GM12864 (cell line): ENCODE results near the gene OPN5.

Experiments
- DNase-seq: peaks from one replicate; pipeline ENCODE4 v3.0.0-alpha.2; 2011; ENCODE audit warnings: low read depth
- H3K4me3 ChIP-seq: 2 replicates; pipeline ENCODE4 v1.5.1; 2011; ENCODE audit warnings: mild to moderate bottlenecking, low read depth, low read length, control low read depth
- TF ChIP-seq, protein P1 (sequence below): IDR thresholded peaks from 2 replicates; pipeline ENCODE4 v1.5.1; 2011; ENCODE audit warnings: low read depth, mild to moderate bottlenecking, moderate library complexity, low read length, control low read depth, inconsistent platforms; ENCODE audit errors: missing control alignments

OPN5 gene

DNA sequence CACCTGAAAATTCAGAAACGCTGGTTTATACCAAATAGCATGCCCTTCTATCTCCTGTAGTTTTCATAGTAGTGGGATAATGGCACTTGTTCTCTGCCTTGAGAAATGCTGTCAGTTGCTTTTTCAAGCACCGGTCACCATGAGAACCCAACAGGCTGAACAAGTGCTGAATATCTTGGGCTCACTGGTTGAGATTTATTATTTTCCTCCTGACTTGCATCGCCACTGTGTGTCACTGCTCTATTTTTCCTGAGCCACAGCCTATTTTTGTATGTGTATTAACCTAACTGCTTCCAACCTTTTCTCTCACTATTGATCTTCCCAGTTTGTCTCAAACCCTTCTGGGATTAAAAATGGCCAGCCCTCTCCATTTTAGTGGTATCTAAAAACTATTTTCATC is 71.9 kb downstream of the OPN5 start:
- TF ChIP-seq, protein P1, sequence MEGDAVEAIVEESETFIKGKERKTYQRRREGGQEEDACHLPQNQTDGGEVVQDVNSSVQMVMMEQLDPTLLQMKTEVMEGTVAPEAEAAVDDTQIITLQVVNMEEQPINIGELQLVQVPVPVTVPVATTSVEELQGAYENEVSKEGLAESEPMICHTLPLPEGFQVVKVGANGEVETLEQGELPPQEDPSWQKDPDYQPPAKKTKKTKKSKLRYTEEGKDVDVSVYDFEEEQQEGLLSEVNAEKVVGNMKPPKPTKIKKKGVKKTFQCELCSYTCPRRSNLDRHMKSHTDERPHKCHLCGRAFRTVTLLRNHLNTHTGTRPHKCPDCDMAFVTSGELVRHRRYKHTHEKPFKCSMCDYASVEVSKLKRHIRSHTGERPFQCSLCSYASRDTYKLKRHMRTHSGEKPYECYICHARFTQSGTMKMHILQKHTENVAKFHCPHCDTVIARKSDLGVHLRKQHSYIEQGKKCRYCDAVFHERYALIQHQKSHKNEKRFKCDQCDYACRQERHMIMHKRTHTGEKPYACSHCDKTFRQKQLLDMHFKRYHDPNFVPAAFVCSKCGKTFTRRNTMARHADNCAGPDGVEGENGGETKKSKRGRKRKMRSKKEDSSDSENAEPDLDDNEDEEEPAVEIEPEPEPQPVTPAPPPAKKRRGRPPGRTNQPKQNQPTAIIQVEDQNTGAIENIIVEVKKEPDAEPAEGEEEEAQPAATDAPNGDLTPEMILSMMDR = no peak
- H3K4me3 ChIP-seq = no peak overlapping the region
- DNase-seq = no peak

DNA sequence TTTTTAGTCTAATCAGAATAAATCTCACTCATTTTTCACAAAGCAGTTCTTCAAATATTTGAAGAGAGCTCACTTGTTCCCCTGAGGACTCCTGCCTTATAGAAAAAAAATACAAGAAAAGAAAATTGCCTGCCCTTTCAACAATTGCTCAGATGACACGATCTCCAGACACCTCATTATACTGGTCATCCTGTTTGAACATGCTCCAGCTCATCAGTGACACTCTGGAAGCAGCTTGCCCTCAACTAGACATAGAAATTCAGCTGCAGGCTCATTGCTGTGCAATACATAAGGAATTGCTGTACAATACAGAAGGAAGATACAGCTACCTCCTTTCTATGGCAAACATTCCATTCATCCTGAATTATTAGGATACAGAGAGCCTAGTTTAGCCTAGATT is 73.1 kb downstream of the OPN5 start:
- H3K4me3 ChIP-seq = no peak overlapping the region
- TF ChIP-seq, protein P1 = no peak

DNA sequence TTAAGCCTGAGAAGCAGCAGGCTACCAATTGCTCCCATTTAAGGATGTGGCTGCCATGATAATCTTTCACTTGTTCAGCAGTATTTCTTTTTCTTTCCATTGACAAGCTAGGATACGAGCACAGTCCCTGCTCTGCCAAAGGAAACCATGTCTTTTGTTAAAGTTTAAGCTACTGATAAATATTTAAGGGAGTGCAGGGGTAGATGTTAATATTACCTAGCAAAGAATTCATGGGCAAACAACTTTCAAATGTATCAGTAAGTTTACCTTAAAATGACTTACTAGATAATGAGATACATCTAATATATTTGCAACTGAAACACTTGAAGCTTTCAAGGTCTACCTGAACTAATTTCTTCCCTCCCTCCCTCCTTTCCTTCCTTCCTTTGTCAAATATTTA is 77.3 kb downstream of the OPN5 start:
- TF ChIP-seq, protein P1 = no peak
- DNase-seq = no peak
- no peak overlapping the region for H3K4me3 ChIP-seq

More for the DNA sequence above, 73.1 kb downstream of the OPN5 start:
- DNase-seq = no peak

DNA sequence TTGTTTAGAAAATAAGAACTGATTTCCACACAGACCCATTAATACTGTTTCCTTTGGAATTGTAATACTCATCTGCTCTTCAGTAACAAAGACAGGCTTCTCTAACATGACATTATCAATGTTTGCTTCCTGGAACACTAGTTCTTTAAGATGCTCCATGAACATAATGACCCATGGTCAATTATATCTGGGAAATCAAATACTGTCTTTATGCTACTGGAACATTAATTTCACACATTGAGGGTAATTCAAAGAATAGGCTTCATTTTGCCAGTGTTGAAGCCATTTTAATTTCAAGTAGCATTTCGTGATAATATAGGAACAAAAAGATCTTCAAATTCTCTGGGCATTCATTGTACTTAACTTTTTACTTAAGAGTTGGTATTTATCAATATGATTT is 80.9 kb downstream of the OPN5 start:
- TF ChIP-seq, protein P1 = no peak
- DNase-seq = no peak
- H3K4me3 ChIP-seq = no peak overlapping the region

DNA sequence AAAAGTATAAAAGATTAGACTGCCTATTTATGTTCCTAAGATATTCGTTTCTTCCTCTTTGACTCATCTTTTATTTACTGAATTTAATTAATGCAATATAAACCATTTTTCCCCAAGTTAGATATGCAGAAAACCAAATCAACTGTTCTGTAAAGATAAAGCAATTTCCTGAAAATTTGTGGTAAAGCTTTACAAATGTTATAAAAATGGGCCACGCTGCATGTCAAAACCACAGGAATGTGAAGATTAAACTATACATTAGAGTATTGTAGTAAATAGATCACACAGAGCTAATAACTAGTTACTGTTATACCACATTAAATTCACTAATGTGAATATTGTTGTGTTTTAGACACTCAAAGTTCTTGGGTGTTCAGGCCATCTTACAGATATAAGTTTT is 83.4 kb downstream of the OPN5 start:
- no peak for DNase-seq
- TF ChIP-seq, protein P1 = no peak

DNA sequence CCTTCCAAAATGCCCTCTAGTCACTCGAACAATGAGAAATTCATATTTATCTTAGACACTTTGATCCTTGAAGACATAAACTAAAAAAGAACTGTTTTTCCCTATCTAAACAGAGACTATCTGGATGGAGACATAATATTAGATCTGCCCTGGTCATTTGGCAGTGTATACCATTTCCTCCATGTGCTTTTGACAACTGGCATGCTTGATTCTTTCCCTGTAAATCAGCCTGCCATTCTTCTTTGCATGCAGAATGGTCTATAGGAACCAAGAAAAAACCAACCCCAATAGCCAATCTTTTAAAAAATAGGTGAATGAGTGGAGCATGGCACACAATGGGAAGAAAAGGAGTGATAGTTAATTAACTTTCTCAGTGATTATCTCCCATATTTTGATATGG is 93.8 kb downstream of the OPN5 start:
- no peak overlapping the region for H3K4me3 ChIP-seq
- TF ChIP-seq, protein P1 = no peak
- no peak for DNase-seq

More for the DNA sequence above, 83.4 kb downstream of the OPN5 start:
- H3K4me3 ChIP-seq = no peak overlapping the region
